Bronchial epithelial cell (primary cell): ENCODE data around the gene PRCD. TPM values are rescaled to one million over a fixed set of nuclear protein-coding genes. Genes with fewer than 3 reads are reported as not detected.
"Not testable (repeated sequence)": the region's sequence is repeated elsewhere in the genome, so short reads cannot be mapped to it uniquely, and the experiment has no call there.

Experiments used
- DNase-seq: peaks from one replicate; pipeline ENCODE4 v3.0.0-alpha.2; 2010; ENCODE audit warnings: low read depth
- FAIRE-seq: peaks from 2 replicates; lab custom pipeline; 2011; peaks lifted over from hg19 to GRCh38; lab: Jason Lieb, UNC
- H3K27me3 ChIP-seq: 2 replicates; pipeline ENCODE4 v1.5.1; 2011; ENCODE audit warnings: low read length; ENCODE audit not compliant: control insufficient read depth, insufficient read depth
- H3K36me3 ChIP-seq: 2 replicates; pipeline ENCODE4 v1.5.1; 2011; ENCODE audit warnings: low read length; ENCODE audit not compliant: control insufficient read depth, insufficient read depth
- H3K4me3 ChIP-seq: 2 replicates; pipeline ENCODE4 v1.5.1; 2011; ENCODE audit warnings: mild to moderate bottlenecking, low read depth, low read length, control low read depth
- CTCF ChIP-seq: IDR thresholded peaks from 2 replicates; pipeline ENCODE4 v1.5.1; 2011; ENCODE audit warnings: mild to moderate bottlenecking, moderate library complexity, low read length, control low read depth, inconsistent platforms; ENCODE audit not compliant: insufficient read depth, severe bottlenecking
- total RNA-seq: library from RNA; depleted of rRNA; stranded (reverse); fragments of >200 nt; gene quantifications from 2 replicates; pipeline ENCODE4 v1.2.1, GENCODE V29; 2014

Gene PRCD
- total RNA-seq, 1 donor from 2014 or later: not detected

DNA sequence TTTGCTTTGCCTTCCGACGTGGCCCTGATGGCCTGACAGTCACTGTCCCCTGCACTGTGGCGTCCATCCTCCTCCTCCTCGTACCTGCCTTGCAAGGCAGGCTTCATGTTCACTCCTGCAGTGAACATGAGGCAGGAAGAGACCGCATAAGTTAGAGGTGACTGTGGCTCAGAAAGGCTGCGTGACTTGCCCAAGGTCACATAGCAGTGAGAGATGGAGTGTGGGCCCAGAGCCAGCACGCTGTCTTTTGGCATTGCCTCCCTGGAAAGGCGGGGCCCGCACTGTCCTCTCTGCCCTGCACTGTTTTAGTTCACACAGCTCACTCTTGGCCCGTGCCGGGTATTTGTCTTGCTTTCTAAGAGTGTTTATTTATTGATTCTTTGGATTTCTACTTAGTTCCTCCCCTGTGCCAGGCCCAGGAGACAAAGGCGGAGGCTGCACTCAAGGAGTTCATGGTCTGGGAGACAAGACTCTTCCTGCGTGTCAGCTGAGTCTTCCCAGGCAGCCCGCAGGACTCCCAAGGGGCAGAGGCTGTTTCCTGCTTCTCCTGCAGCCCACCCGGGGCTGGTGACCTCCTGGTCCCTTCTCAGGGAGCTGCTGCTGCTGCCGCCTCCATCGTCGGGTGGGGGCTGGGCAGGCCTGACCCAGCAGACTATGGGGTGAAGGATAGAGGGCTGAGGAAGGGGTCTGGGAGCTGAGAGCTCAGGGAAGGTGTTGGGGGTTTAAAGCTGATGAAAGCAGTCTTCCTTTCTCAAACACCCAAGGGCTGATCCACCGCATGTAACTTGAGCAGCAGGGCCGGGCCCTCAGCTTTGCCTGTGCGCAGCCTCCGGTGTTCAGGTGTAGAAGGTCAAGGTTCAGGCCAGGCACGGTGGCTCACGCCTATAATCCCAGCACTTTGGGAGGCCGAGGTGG lies 15.0 kb upstream of the PRCD start:
- Histone ChIP-seq H3K4me3 (no peak overlapping the region), H3K27me3 (no peaks in the 10 kb centered on the region), H3K36me3 (no peaks in the 10 kb centered on the region)
- TF ChIP-seq CTCF: no peak
- DNase-seq: no peak
- no peak for FAIRE-seq

DNA sequence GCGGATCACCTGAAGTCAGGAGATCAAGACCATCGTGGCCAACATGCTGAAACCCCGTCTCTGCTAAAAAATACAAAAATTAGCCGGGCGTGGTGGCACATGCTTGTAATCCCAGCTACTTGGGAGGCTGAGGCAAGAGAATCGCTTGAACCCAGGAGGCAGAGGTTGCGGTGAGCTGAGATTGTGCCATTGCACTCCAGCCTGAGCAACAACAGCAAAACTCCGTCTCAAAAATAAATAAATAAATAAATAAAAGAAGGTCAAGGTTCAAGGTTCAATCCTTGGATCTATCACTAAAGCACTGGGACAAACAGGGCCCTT lies 14.4 kb upstream of the PRCD start:
- not testable (repeated sequence) for FAIRE-seq, H3K36me3 ChIP-seq, H3K4me3 ChIP-seq, DNase-seq, H3K27me3 ChIP-seq

GRCh38 chr17:76527016-76527415 lies 12.8 kb upstream of the PRCD start:
- FAIRE-seq, H3K36me3 ChIP-seq, H3K4me3 ChIP-seq, H3K27me3 ChIP-seq, DNase-seq: not testable (repeated sequence)

DNA sequence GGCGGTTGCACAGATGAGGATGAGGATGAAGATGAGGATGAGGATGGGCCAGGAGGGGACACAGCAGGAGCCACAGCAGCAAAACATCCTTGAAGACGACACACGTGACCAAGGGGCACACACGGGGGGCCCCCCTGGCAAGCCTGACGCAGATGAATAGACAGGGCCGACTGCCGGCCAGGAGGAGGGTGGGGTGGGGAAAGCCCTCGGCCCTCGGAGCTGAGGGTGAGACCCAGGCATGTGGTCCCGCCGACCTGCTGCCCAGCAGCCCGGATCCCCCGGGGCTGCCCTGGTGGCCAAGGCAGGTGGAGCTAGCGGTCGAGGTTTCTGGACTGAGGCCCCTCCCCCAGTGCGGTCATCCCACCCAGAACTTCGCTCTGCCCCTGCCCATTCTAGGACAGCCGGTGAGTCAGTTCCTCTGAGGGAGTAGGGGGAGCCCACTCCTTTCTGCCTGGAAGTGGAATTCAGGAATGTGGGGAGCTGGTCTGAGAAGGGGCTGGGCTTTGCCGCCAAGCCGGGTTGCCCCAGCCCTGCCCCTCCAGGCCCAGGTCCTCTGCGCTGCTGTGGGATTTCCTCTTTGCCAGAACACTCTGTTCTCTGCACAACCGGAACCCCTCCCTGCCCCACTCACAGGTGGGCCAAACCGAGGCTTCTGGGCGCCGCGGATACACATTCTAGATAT lies 12.3 kb upstream of the PRCD start:
- FAIRE-seq (no peak), DNase-seq (peak; percentile 51)
- no peak for TF ChIP-seq CTCF
- H3K4me3 ChIP-seq: no peak overlapping the region
- no peaks in the 10 kb centered on the region for H3K36me3 ChIP-seq
- H3K27me3 ChIP-seq: no peaks in the 10 kb centered on the region

DNA sequence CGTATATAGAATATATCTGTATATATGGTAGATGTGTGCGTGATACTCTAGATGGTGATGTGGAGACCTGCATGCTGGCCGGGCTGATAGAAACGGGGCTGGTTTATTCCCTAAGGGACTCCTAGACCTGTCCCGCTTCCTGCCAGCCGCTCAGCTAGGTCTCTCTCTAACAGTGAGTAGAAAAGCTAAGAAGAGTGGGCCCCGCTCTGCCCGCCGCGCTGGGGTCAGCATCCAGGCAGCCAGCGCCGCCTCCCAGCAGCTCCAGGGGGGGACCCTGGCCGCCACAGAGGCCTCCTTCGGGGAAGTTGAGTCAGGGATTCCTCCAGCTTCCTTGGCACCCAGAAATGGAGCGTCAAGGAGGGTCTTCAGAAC lies 11.7 kb upstream of the PRCD start:
- Histone ChIP-seq H3K36me3 (no peaks in the 10 kb centered on the region), H3K27me3 (no peaks in the 10 kb centered on the region), H3K4me3 (no peak overlapping the region)
- no peak for TF ChIP-seq CTCF
- DNase-seq (no peak), FAIRE-seq (no peak)

GRCh38 chr17:76528528-76529223 lies 11.2 kb upstream of the PRCD start:
- Histone ChIP-seq H3K27me3 (no peaks in the 10 kb centered on the region), H3K4me3 (no peak overlapping the region), H3K36me3 (no peaks in the 10 kb centered on the region)
- TF ChIP-seq CTCF: no peak
- FAIRE-seq (no peak), DNase-seq (no peak)
